HCT116 (cell line): ENCODE data around the gene PRSS27. TPM values are rescaled to one million over a fixed set of nuclear protein-coding genes. Genes with fewer than 3 reads are reported as not detected.
A peak's percentile ranks its signal among the peaks of the same experiment; 100 is the strongest.

Source experiments
- ATAC-seq: fragments of 200-7000 bp; cut with Tn5 transposase; 2 replicates; pipeline ENCODE4 v1.9.1; 2020; ENCODE audit warnings: mild to moderate bottlenecking, moderate library complexity
- BruUV-seq: library from RNA; stranded (reverse); fragments of 400-500 nt; replicated peaks from 2 replicates; lab custom pipeline; 2021; lab: Mats Ljungman, UMichigan
- CTCF ChIA-PET: fragments of 300-600 bp; sonication (Branson Sonifier 250); formaldehyde crosslinking; loops from one replicate; lab custom pipeline; 2021; ENCODE audit warnings: antibody characterized with exemption; lab: Charles Lee
- POLR2A ChIA-PET: fragments of 300-600, 350-600 bp; sonication (Branson Sonifier 250); formaldehyde crosslinking; loops from one replicate; lab custom pipeline; 2021; ENCODE audit warnings: antibody characterized with exemption; lab: Charles Lee
- RAD21 ChIA-PET, 2 experiments: fragments of 300-600 bp; sonication (Branson Sonifier 250); formaldehyde crosslinking; loops; one replicate each; lab custom pipeline; 2023; ENCODE audit warnings: low total read pairs in 2 of 2; ENCODE audit not compliant: uncharacterized antibody in 2 of 2, unreplicated experiment in 2 of 2, low non-redundant PET in 1 of 2; lab: Charles Lee
- DNase-seq: peaks from one replicate; pipeline ENCODE4 v3.0.0-alpha.2; 2010; ENCODE audit warnings: low read depth, low spot score
- H2AFZ ChIP-seq: fragments of 200-600 bp; shearing (Covaris generic), sonication (generic); 2 replicates; pipeline ENCODE4 v1.6.1; 2017; ENCODE audit warnings: low read depth, mixed run types, mixed read lengths, antibody characterized with exemption, low read length; ENCODE audit not compliant: poor library complexity, severe bottlenecking
- H3K27ac ChIP-seq: 2 replicates; pipeline ENCODE4 v1.5.1; 2012; ENCODE audit warnings: low read depth, low read length
- H3K27me3 ChIP-seq: fragments of 200-600 bp; sonication (generic); 2 replicates; pipeline ENCODE4 v1.6.1; 2016; ENCODE audit warnings: mixed run types, low read length, mixed read lengths; ENCODE audit not compliant: insufficient read depth
- H3K36me3 ChIP-seq, 2 experiments: fragments of 200-500 bp in 1 of 2; fragments of 200-600 bp in 1 of 2; sonication (Bioruptor generic) in 1 of 2; sonication (generic) in 1 of 2; 2 replicates each; pipeline versions ENCODE4 v1.5.1 to v1.6.1; 2014 to 2016; ENCODE audit warnings: low read length in 2 of 2, inconsistent platforms in 1 of 2, mixed read lengths in 1 of 2, mixed run types in 1 of 2; ENCODE audit not compliant: insufficient read depth in 2 of 2, control insufficient read depth in 1 of 2
- H3K4me1 ChIP-seq, 2 experiments: fragments of 200-600 bp in 1 of 2; sonication (generic) in 1 of 2; 2 replicates each; pipeline versions ENCODE4 v1.5.1 to v1.6.1; 2012 to 2017; ENCODE audit warnings: low read length in 2 of 2, inconsistent platforms in 1 of 2, mild to moderate bottlenecking in 1 of 2, mixed read lengths in 1 of 2, mixed run types in 1 of 2, moderate library complexity in 1 of 2; ENCODE audit not compliant: insufficient read depth in 2 of 2, control insufficient read depth in 1 of 2
- H3K4me2 ChIP-seq: fragments of 200-600 bp; sonication (generic); 2 replicates; pipeline ENCODE4 v1.6.1; 2017; ENCODE audit warnings: mixed run types, low read length, mixed read lengths
- H3K4me3 ChIP-seq, 2 experiments: fragments of 200-600 bp in 1 of 2; sonication (generic) in 1 of 2; replicated peaks in 1 of 2; 2 replicates each; pipeline ENCODE4 v1.5.1; 2011 to 2016; ENCODE audit warnings: low read length in 2 of 2, control low read depth in 1 of 2, low read depth in 1 of 2, mild to moderate bottlenecking in 1 of 2, mixed read lengths in 1 of 2, mixed run types in 1 of 2
- H3K79me2 ChIP-seq: fragments of 200-600 bp; sonication (generic); 2 replicates; pipeline ENCODE4 v1.6.1; 2017; ENCODE audit warnings: mild to moderate bottlenecking, mixed run types, low read length, moderate library complexity, mixed read lengths; ENCODE audit not compliant: insufficient read depth
- H3K9ac ChIP-seq: fragments of 200-600 bp; sonication (generic); 2 replicates; pipeline ENCODE4 v1.6.1; 2016; ENCODE audit warnings: low read length, mixed read lengths
- H3K9me2 ChIP-seq: fragments of 200-600 bp; sonication (generic), shearing (Covaris generic); 2 replicates; pipeline ENCODE4 v1.6.1; 2017; ENCODE audit warnings: mixed run types, mild to moderate bottlenecking, moderate library complexity; ENCODE audit not compliant: insufficient read depth
- H3K9me3 ChIP-seq, 2 experiments: fragments of 200-500 bp in 1 of 2; fragments of 200-600 bp in 1 of 2; sonication (Bioruptor generic) in 1 of 2; sonication (generic) in 1 of 2; 2 replicates each; pipeline ENCODE4 v1.6.1; 2014 to 2017; ENCODE audit warnings: low read length in 2 of 2, mixed read lengths in 2 of 2, inconsistent platforms in 1 of 2, low read depth in 1 of 2, mild to moderate bottlenecking in 1 of 2, mixed run types in 1 of 2, moderate library complexity in 1 of 2; ENCODE audit not compliant: control insufficient read depth in 1 of 2, insufficient read depth in 1 of 2
- H4K20me1 ChIP-seq: fragments of 200-600 bp; sonication (generic), shearing (Covaris generic); 2 replicates; pipeline ENCODE4 v1.6.1; 2017; ENCODE audit warnings: mixed run types, mild to moderate bottlenecking, moderate library complexity; ENCODE audit not compliant: insufficient read depth
- EGR1 ChIP-seq: IDR thresholded peaks from 2 replicates; pipeline ENCODE4 v1.6.1; 2012; ENCODE audit warnings: low read depth
- EZH2 ChIP-seq: fragments of 200-600 bp; sonication (generic); IDR thresholded peaks from 2 replicates; pipeline ENCODE4 v1.6.1; 2017; ENCODE audit warnings: antibody characterized with exemption, mixed run types
- POLR2A ChIP-seq: IDR thresholded peaks from 2 replicates; pipeline ENCODE4 v1.7.0; 2011; ENCODE audit warnings: borderline replicate concordance; ENCODE audit not compliant: insufficient read depth, insufficient read length; ENCODE audit errors: extremely low read depth
- POLR2AphosphoS5 ChIP-seq: IDR thresholded peaks from 2 replicates; pipeline ENCODE4 v1.6.1; 2011; ENCODE audit warnings: mild to moderate bottlenecking, low read depth, low read length, moderate library complexity
- RAD21 ChIP-seq: IDR thresholded peaks from 2 replicates; pipeline ENCODE4 v1.6.1; 2012; ENCODE audit warnings: low read depth, mild to moderate bottlenecking
- intact Hi-C: fragments of 100-400 bp; cut with micrococcal nuclease; formaldehyde crosslinking; loops from 2 replicates; pipeline ENCODE4 v1.10.0; 2022
- total RNA-seq: library from RNA; stranded (reverse); gene quantifications from one replicate; pipeline ENCODE4 v1.2.1, GENCODE V29; 2021; ENCODE audit not compliant: unreplicated experiment

PRSS27 gene
- total RNA-seq, 1 experiment from 2014 or later = 3.3 TPM

- no peaks in the 10 kb centered on the region for H3K9me2 ChIP-seq
- no peak for ATAC-seq
- no peaks in the 10 kb centered on the region for H3K27me3 ChIP-seq
- no peak for DNase-seq
- H3K9ac ChIP-seq = no peak overlapping the region
- H3K36me3 ChIP-seq = peaks cover 43 to 85% of the 10 kb centered on the region in 2 experiments
- BruUV-seq = no TSS peak
- no peak overlapping the region for H2AFZ ChIP-seq
- no peak overlapping the region for H3K4me3 ChIP-seq
- RAD21 ChIA-PET = no interaction called here
- POLR2A ChIA-PET = no interaction called here
- H3K27ac ChIP-seq = peak overlapping the region; percentile 34; the same call in 1 of the 2 replicates
- TF ChIP-seq POLR2AphosphoS5 (no peak; the same call in 1 of the 2 replicates), EZH2 (no peak)
- TF ChIP-seq, all 23 proteins: peak for 0
- intact Hi-C loops = no loop called here
- H3K9me3 ChIP-seq = no peaks in the 10 kb centered on the region
- no peak overlapping the region for H3K4me2 ChIP-seq
- peaks cover 0 to 46% of the 10 kb centered on the region in 2 experiments; a peak in 2 of 4 replicates for H3K4me1 ChIP-seq
- CTCF ChIA-PET = no interaction called here
- peaks cover 19% of the 10 kb centered on the region; the same call in 1 of the 2 replicates for H4K20me1 ChIP-seq
- peaks cover 89% of the 10 kb centered on the region for H3K79me2 ChIP-seq
Observed at GRCh38 chr16:2769100-2769529, 49.1 kb upstream of the PRSS27 start.

- no peak for DNase-seq
- Histone ChIP-seq H3K79me2 (peaks cover 89% of the 10 kb centered on the region), H3K27ac (no peak overlapping the region)
Observed at GRCh38 chr16:2768403-2769089, 48.5 kb upstream of the PRSS27 start.

More at GRCh38 chr16:2768403-2769089, 48.5 kb upstream of the PRSS27 start:
- no peak overlapping the region for H3K4me3 ChIP-seq
- intact Hi-C loops = no loop called here
- H3K36me3 ChIP-seq = peaks cover 47 to 88% of the 10 kb centered on the region in 2 experiments
- no peak overlapping the region for H3K9ac ChIP-seq
- TF ChIP-seq EGR1 = no peak
- no peak for TF ChIP-seq RAD21
- no peak for TF ChIP-seq POLR2A
- no peak overlapping the region for H2AFZ ChIP-seq
- ATAC-seq = no peak
- ChIA-PET POLR2A (interaction anchor here (1.4 kb wide), 1 partner anchor 10 kb away, joined by 3 read pairs; no protein-coding TSS in a partner anchor), RAD21 (no interaction called here), CTCF (no interaction called here)
- no peaks in the 10 kb centered on the region for H3K27me3 ChIP-seq
- H4K20me1 ChIP-seq = peaks cover 22% of the 10 kb centered on the region; the same call in 1 of the 2 replicates
- no TSS peak for BruUV-seq
- H3K9me3 ChIP-seq = no peaks in the 10 kb centered on the region
- H3K4me1 ChIP-seq = peaks cover 0 to 43% of the 10 kb centered on the region in 2 experiments; a peak in 2 of 4 replicates
- H3K9me2 ChIP-seq = no peaks in the 10 kb centered on the region
- no peak overlapping the region for H3K4me2 ChIP-seq
